GM18507 (cell line): ENCODE measurements around the gene BORCS8.
"Not testable (repeated sequence)": the region's sequence is repeated elsewhere in the genome, so short reads cannot be mapped to it uniquely, and the experiment has no call there.

Experiments
- DNase-seq: peaks from one replicate; pipeline ENCODE4 v3.0.0; 2011; ENCODE audit warnings: low read depth; ENCODE audit not compliant: insufficient read length; ENCODE audit errors: extremely low spot score
- FAIRE-seq: peaks from 2 replicates; lab custom pipeline; 2011; peaks lifted over from hg19 to GRCh38; lab: Jason Lieb, UNC

The BORCS8 gene

GRCh38 chr19:19155495-19156219 is 36.3 kb downstream of the BORCS8 start:
- DNase-seq, result peak; percentile 49
- FAIRE-seq, result peak; percentile 92

GRCh38 chr19:19154768-19155494 is 37.0 kb downstream of the BORCS8 start:
- peak; percentile 12 for FAIRE-seq

GRCh38 chr19:19152668-19153384 is 39.1 kb downstream of the BORCS8 start:
- no peak for DNase-seq
- FAIRE-seq, result no peak

More at GRCh38 chr19:19154768-19155494, 37.0 kb downstream of the BORCS8 start:
- DNase-seq, result no peak

GRCh38 chr19:19151418-19151817 is 40.5 kb downstream of the BORCS8 start:
- FAIRE-seq (peak; percentile 56), DNase-seq (no peak)

GRCh38 chr19:19149435-19149834 is 42.5 kb downstream of the BORCS8 start:
- FAIRE-seq, result no peak
- DNase-seq, result no peak

GRCh38 chr19:19148504-19148903 is 43.4 kb downstream of the BORCS8 start:
- not testable (repeated sequence) for FAIRE-seq

GRCh38 chr19:19147344-19147743 is 44.6 kb downstream of the BORCS8 start:
- DNase-seq (no peak), FAIRE-seq (no peak)

More at GRCh38 chr19:19148504-19148903, 43.4 kb downstream of the BORCS8 start:
- not testable (repeated sequence) for DNase-seq

GRCh38 chr19:19146865-19147264 is 45.1 kb downstream of the BORCS8 start:
- FAIRE-seq (no peak), DNase-seq (no peak)

GRCh38 chr19:19145684-19146608 is 46.0 kb downstream of the BORCS8 start:
- DNase-seq, result peak; percentile 62
- peak; percentile 75 for FAIRE-seq

GRCh38 chr19:19145281-19145680 is 46.7 kb downstream of the BORCS8 start:
- no peak for DNase-seq

GRCh38 chr19:19142347-19142746 is 49.6 kb downstream of the BORCS8 start:
- no peak for DNase-seq
- no peak for FAIRE-seq

More at GRCh38 chr19:19145281-19145680, 46.7 kb downstream of the BORCS8 start:
- FAIRE-seq, result no peak

- FAIRE-seq (no peak), DNase-seq (no peak)
Measured at GRCh38 chr19:19140476-19140875, 51.5 kb downstream of the BORCS8 start.

- no peak for DNase-seq
- no peak for FAIRE-seq
Measured at GRCh38 chr19:19139876-19140229, 52.1 kb downstream of the BORCS8 start.

- FAIRE-seq, result peak; percentile 98
Measured at GRCh38 chr19:19138109-19138981, 53.6 kb downstream of the BORCS8 start, which contains the start of gene TMEM161A. Gene TMEM161A (minus strand): TSS chr19:19138478. CDS start chr19:19138428, 50 bp downstream.

GRCh38 chr19:19137556-19138108 is 54.3 kb downstream of the BORCS8 start:
- FAIRE-seq (no peak), DNase-seq (no peak)

More at GRCh38 chr19:19138109-19138981, 53.6 kb downstream of the BORCS8 start, which contains the start of gene TMEM161A:
- DNase-seq, result peak; percentile 99

- not testable (repeated sequence) for FAIRE-seq
Measured at GRCh38 chr19:19135713-19136112, 56.2 kb downstream of the BORCS8 start.

GRCh38 chr19:19134687-19135158 is 57.2 kb downstream of the BORCS8 start:
- DNase-seq (no peak), FAIRE-seq (no peak)

More at GRCh38 chr19:19135713-19136112, 56.2 kb downstream of the BORCS8 start:
- DNase-seq, result not testable (repeated sequence)
